Measurements from ENCODE around the gene GTSF1L. TPM values are rescaled to one million over a fixed set of nuclear protein-coding genes. Genes with fewer than 3 reads are reported as not detected.

Gene GTSF1L
- total and polyA plus RNA-seq, 9 of the 15 experiments (the other 6 are each of a cell fraction or from before 2014, with no cell fraction given), result not detected

DNA sequence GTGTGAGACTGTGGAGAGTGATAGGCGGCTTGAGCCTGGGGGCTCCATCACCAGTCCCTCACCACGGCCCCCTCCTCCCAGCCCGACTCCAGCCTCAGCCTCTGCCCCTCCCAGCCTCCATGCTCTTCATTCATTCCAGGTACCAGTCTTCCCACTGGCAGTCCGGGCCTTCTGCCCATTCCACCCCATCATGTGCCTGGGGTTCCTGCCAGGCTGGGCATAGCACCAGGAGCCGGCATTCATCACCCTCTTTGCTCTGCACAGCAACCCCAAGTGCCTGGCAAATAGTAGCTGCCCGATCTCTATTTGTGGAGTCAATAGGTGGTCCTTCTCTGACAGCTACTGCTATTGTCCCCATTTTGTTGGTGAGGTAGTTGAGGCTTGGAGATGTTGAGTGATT, 39.6 kb upstream of the GTSF1L start:
- CTCF ChIA-PET (ENCODE audit: low intra/inter-chr PET ratio), result no interaction called here
- Histone ChIP-seq H3K4me1 (replicated peaks in 1 of 2; ENCODE audit: control insufficient read depth in 2 of 2, insufficient read depth in 2 of 2, low read length in 2 of 2) (no peaks in the 10 kb centered on the region), H3K36me3 (ENCODE audit: control insufficient read depth, insufficient read depth, low read length) (no peaks in the 10 kb centered on the region), H3K27ac (ENCODE audit: extremely low read depth, low read depth, low read length) (no peak overlapping the region), H2AFZ (ENCODE audit: low read depth, low read length) (no peak overlapping the region), H3K4me2 (ENCODE audit: insufficient read depth, low read length) (no peak overlapping the region), H3K9me3 (replicated peaks; ENCODE audit: control insufficient read depth, insufficient read depth, low read depth, low read length) (no peaks in the 10 kb centered on the region), H4K20me1 (replicated peaks; ENCODE audit: control insufficient read depth, insufficient read depth, low read length) (no peaks in the 10 kb centered on the region), H3K9me1 (ENCODE audit: control insufficient read depth, insufficient read depth, low read length) (no peaks in the 10 kb centered on the region), H3K9ac (ENCODE audit: insufficient read depth in 1 of 2, low read depth in 2 of 2, low read length in 2 of 2) (no peak overlapping the region), H3K27me3 (ENCODE audit: control insufficient read depth in 2 of 2, insufficient read depth in 2 of 2, low read length in 2 of 2) (peaks cover 9 to 36% of the 10 kb centered on the region in 2 experiments), H3K4me3 (no peak overlapping the region), H3K79me2 (ENCODE audit: control insufficient read depth, insufficient read depth, low read length) (no peaks in the 10 kb centered on the region)
- POLR2A ChIA-PET, result interaction anchor here (0.7 kb wide), 1 partner anchor 306 kb away, joined by 3 read pairs; no protein-coding TSS in a partner anchor
- in situ Hi-C loops (cut with MboI), result no loop called here
- intact Hi-C loops (cut with micrococcal nuclease), result no loop called here
- DNase-seq (ENCODE audit: extremely low read depth in 1 of 4, low spot score in 3 of 4) (no peak), FAIRE-seq (no peak), ATAC-seq (no peak)
- 0% methylated on average over 6 of the region's 6 CpGs for WGBS (ENCODE audit: insufficient coverage, low coverage, missing lambda C conversion rate)
- no peak for TF ChIP-seq HNRNPH1 (optimal IDR thresholded peaks at IDR 0.05; ENCODE audit: low read depth, low read length)
- TF ChIP-seq, protein P1, sequence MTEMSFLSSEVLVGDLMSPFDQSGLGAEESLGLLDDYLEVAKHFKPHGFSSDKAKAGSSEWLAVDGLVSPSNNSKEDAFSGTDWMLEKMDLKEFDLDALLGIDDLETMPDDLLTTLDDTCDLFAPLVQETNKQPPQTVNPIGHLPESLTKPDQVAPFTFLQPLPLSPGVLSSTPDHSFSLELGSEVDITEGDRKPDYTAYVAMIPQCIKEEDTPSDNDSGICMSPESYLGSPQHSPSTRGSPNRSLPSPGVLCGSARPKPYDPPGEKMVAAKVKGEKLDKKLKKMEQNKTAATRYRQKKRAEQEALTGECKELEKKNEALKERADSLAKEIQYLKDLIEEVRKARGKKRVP (CRISPR knock-in tag; IDR thresholded peaks at IDR 0.05), result no peak
- TF ChIP-seq, protein P2, sequence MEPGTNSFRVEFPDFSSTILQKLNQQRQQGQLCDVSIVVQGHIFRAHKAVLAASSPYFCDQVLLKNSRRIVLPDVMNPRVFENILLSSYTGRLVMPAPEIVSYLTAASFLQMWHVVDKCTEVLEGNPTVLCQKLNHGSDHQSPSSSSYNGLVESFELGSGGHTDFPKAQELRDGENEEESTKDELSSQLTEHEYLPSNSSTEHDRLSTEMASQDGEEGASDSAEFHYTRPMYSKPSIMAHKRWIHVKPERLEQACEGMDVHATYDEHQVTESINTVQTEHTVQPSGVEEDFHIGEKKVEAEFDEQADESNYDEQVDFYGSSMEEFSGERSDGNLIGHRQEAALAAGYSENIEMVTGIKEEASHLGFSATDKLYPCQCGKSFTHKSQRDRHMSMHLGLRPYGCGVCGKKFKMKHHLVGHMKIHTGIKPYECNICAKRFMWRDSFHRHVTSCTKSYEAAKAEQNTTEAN (CRISPR knock-in tag; IDR thresholded peaks at IDR 0.05), result no peak
- TF ChIP-seq, protein P3, sequence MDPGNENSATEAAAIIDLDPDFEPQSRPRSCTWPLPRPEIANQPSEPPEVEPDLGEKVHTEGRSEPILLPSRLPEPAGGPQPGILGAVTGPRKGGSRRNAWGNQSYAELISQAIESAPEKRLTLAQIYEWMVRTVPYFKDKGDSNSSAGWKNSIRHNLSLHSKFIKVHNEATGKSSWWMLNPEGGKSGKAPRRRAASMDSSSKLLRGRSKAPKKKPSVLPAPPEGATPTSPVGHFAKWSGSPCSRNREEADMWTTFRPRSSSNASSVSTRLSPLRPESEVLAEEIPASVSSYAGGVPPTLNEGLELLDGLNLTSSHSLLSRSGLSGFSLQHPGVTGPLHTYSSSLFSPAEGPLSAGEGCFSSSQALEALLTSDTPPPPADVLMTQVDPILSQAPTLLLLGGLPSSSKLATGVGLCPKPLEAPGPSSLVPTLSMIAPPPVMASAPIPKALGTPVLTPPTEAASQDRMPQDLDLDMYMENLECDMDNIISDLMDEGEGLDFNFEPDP (CRISPR knock-in tag; IDR thresholded peaks at IDR 0.05), result no peak
- no peak for TF ChIP-seq FOXJ2 (tag; IDR thresholded peaks at IDR 0.05)
- TF ChIP-seq, protein P4, sequence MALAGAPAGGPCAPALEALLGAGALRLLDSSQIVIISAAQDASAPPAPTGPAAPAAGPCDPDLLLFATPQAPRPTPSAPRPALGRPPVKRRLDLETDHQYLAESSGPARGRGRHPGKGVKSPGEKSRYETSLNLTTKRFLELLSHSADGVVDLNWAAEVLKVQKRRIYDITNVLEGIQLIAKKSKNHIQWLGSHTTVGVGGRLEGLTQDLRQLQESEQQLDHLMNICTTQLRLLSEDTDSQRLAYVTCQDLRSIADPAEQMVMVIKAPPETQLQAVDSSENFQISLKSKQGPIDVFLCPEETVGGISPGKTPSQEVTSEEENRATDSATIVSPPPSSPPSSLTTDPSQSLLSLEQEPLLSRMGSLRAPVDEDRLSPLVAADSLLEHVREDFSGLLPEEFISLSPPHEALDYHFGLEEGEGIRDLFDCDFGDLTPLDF (CRISPR knock-in tag; IDR thresholded peaks at IDR 0.05), result no peak
- no peak for TF ChIP-seq POLR3A (IDR thresholded peaks at IDR 0.05; ENCODE audit: borderline replicate concordance, extremely low read depth, insufficient read depth, insufficient read length)
- no peak for TF ChIP-seq POLR2AphosphoS2 (IDR thresholded peaks at IDR 0.05; ENCODE audit: low read length)
- no TSS peak for BruUV-seq (replicated peaks)
